ENCODE measurements around the gene ENOSF1. TPM values are rescaled to one million over a fixed set of nuclear protein-coding genes. Genes with fewer than 3 reads are reported as not detected.

The ENOSF1 gene
- total RNA-seq, 1 donor: 49.5 TPM

GRCh38 chr18:650428-650858, 62.0 kb downstream of the ENOSF1 start:
- no peak overlapping the region for H3K4me3 ChIP-seq (ENCODE audit: low read depth, low read length)
- DNase-seq (ENCODE audit: low read depth): no peak
- no peak for TF ChIP-seq CTCF (IDR thresholded peaks at IDR 0.05; ENCODE audit: insufficient read depth, low read length)

GRCh38 chr18:649341-649740, 63.1 kb downstream of the ENOSF1 start:
- no peak for TF ChIP-seq CTCF (IDR thresholded peaks at IDR 0.05; ENCODE audit: insufficient read depth, low read length)
- DNase-seq (ENCODE audit: low read depth): no peak
- no peak overlapping the region for H3K4me3 ChIP-seq (ENCODE audit: low read depth, low read length)

GRCh38 chr18:647304-647703, 65.1 kb downstream of the ENOSF1 start:
- no peak overlapping the region for H3K4me3 ChIP-seq (ENCODE audit: low read depth, low read length)
- no peak for DNase-seq (ENCODE audit: low read depth)
- no peak for TF ChIP-seq CTCF (IDR thresholded peaks at IDR 0.05; ENCODE audit: insufficient read depth, low read length)

- TF ChIP-seq CTCF (IDR thresholded peaks at IDR 0.05; ENCODE audit: insufficient read depth, low read length): peak; percentile 1
- no peak for DNase-seq (ENCODE audit: low read depth)
- H3K4me3 ChIP-seq (ENCODE audit: low read depth, low read length): no peak overlapping the region
Measured at GRCh38 chr18:644395-645004, 67.9 kb downstream of the ENOSF1 start.

- no peak overlapping the region for H3K4me3 ChIP-seq (ENCODE audit: low read depth, low read length)
- DNase-seq (ENCODE audit: low read depth): no peak
- no peak for TF ChIP-seq CTCF (IDR thresholded peaks at IDR 0.05; ENCODE audit: insufficient read depth, low read length)
Measured at GRCh38 chr18:641224-641623, 71.2 kb downstream of the ENOSF1 start.

- H3K4me3 ChIP-seq (ENCODE audit: low read depth, low read length): no peak overlapping the region
- DNase-seq (ENCODE audit: low read depth): no peak
- no peak for TF ChIP-seq CTCF (IDR thresholded peaks at IDR 0.05; ENCODE audit: insufficient read depth, low read length)
Measured at GRCh38 chr18:635171-635570, 77.3 kb downstream of the ENOSF1 start.

GRCh38 chr18:634551-635045, 77.8 kb downstream of the ENOSF1 start:
- peak; percentile 41 for DNase-seq (ENCODE audit: low read depth)
- TF ChIP-seq CTCF (IDR thresholded peaks at IDR 0.05; ENCODE audit: insufficient read depth, low read length): no peak
- H3K4me3 ChIP-seq (ENCODE audit: low read depth, low read length): no peak overlapping the region
